GM18861 (cell line): ENCODE data around the gene TAB2.
"Not testable (repeated sequence)": the region's sequence is repeated elsewhere in the genome, so short reads cannot be mapped to it uniquely, and the experiment has no call there.

ENCODE experiments used
- ATAC-seq: cut with Tn5 transposase; IDR thresholded peaks from one replicate; pipeline ENCODE4 v1.9.1; 2021; ENCODE audit not compliant: unreplicated experiment

The TAB2 gene

GRCh38 chr6:149332602-149333265 lies 15.2 kb downstream of the TAB2 start:
- no peak for ATAC-seq

DNA sequence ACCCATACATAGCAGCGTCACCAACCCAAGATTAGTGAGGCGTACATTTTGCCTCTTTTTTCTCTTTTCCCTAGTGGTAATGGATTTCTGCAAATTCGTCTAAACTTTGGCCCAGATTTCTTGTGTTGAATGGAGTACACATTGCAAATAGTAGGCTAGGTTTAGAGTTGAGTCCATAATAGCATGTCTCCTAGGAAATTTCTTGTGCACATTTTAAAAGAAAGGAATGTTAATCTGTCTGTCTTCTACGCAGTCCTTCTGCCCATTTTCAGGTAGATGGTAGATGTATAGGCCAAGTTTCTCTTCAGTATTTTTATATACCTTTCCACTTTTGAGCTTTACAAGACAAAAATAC lies 15.7 kb downstream of the TAB2 start:
- no peak for ATAC-seq

- no peak for ATAC-seq
These were observed 16.7 kb downstream of the TAB2 start for GRCh38 chr6:149334201-149334600.

- ATAC-seq, result peak; percentile 69
These were observed 17.2 kb downstream of the TAB2 start for GRCh38 chr6:149334682-149335160.

GRCh38 chr6:149335924-149336608 lies 18.6 kb downstream of the TAB2 start:
- no peak for ATAC-seq

DNA sequence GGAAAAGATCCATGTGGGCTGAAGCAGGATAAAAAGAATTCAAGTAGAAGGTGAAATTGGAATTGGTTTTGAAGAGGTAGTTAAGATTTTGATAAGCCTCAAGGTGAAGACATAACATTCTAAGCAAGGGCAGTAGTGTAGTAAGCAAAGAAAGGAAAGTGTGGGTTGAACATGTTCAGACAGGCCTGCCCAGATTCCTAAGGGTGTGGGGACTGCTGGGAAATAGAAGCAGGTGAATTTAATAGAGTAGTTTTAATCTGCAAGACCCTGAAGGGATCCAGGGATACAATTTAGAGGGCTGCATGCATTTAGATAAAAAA lies 19.1 kb downstream of the TAB2 start:
- no peak for ATAC-seq

DNA sequence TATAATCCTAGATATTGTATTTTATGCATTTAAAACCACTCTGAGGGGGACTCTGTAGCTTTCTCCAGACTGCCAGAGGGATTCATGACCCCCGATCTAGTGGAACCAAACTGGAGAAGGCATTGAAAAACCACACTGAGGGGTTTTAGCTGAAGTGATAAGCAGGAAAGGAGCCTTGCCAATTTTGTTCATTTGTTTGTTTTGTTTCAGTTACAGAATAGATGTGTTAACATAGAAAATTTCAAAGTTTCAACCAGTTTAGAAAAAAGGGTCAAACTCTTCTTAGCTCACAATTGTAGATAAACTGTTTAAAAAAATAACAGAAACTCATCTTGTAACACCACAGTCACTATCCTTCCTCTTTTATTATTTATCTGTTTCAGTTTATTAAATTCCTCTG lies 19.8 kb downstream of the TAB2 start:
- ATAC-seq, result no peak

DNA sequence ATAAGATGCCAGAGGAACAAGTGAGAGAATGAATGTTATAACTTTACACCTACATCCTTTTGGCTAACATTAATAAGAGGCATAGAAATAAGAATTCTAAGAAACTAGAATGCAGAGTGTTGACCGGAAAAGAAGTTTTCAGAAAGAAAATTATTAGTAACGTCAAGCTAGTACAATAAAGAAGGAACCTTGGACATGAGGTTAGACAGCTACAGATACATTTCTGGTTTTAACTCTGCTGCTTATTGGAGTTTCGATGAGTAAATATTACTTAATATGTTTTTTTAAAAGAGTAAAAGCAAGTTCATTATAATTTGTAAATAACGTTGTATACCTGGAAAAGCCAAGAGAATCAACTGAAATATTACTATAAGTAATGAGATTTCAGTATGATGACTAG lies 22.7 kb downstream of the TAB2 start:
- ATAC-seq, result no peak

GRCh38 chr6:149342525-149342924 lies 25.0 kb downstream of the TAB2 start:
- ATAC-seq, result no peak

DNA sequence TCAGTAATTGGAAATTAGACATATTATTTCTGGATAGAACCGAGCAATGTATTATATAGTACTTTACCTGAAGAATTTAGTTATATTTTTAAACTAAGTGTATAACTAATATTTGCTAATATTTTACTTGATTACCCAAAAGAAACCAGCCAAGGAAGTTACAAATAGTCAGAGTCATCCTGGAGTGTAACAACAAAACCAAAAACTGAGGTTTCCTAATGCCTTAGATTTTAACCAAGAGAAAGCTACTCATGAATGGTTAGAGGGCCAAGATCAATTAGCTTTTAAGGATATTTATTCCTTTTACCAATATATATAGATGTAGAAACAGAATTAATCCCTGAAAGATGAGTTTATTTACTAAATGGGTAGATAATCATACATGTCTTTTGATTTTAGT lies 26.0 kb downstream of the TAB2 start:
- no peak for ATAC-seq

- ATAC-seq, result no peak
These were observed 28.6 kb downstream of the TAB2 start for GRCh38 chr6:149346078-149346477.

DNA sequence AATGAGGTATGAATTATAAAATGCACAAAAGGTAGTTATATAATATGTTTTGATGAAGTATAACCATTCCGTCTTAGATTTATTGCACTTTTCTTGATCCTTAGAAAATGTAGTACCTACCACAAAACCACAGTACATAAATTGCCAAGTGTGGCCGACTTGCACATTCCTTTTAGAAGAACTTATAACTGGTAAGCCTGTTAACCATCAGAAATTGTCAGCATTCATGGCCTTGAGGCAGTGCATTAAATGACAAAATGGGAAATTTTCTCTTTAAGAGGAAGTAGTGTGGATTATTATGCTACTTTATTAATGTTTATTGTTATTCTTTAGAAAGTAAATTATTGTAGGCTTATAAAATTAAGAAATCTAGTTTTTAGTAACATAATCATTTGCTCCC lies 29.6 kb downstream of the TAB2 start:
- no peak for ATAC-seq

GRCh38 chr6:149349279-149349678 lies 31.8 kb downstream of the TAB2 start:
- ATAC-seq, result not testable (repeated sequence)

- no peak for ATAC-seq
These were observed 36.5 kb downstream of the TAB2 start for GRCh38 chr6:149354009-149354408.

GRCh38 chr6:149356081-149356750 lies 38.7 kb downstream of the TAB2 start:
- ATAC-seq, result no peak

DNA sequence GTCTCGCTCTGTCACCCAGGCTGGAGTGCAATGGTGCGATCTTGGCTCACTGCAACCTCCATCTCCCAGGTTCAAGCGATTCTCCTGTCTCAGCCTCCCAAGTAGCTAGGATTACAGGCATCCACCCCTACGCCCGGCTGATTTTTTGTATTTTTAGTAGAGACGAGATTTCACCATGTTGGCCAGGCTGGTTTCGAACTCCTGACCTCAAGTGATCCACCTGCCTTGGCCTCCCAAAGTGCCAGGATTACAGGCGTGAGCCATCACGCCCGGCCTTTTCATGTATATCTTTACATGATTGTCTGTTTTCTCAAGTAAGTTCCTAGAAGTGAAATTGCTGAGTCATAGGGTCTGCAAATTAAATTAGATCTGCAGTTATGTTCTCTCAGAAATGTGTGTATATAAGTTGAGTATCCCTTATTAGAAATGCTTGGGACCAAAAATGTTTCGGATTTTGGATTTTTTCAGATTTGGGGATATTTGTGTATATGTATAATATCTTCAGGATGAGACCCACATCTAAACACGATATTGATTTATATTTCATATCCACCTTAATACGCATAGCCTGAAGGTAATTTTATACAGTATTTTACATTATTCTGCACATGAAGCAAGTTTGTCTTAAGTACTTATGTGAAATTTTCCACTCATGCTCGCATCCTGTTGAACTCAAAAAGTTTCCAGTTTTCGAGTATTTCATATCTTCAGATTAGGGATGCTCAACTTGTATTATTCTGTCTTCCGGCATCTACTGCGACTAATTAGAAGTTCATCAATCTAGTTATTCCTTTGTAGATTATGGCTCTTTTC lies 40.4 kb downstream of the TAB2 start:
- ATAC-seq, result no peak

DNA sequence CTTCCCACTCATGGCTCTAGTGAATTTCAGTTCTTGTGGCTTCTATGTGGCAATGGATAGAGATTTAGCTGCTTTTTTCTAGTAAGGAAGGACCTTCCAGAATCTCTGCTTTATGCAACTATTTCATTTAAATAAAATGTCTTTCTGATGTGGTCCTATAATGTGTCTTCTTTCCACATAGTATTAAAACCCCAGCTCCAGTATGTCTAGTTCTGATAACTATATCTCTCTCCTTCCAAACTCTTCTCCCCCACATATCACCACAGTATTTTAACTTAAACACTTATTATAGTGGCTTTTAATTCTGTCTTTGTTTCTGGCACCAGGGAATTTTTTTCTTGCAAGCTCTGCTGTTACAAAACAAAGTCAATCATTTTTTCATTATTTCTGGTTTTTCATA lies 41.9 kb downstream of the TAB2 start:
- no peak for ATAC-seq

DNA sequence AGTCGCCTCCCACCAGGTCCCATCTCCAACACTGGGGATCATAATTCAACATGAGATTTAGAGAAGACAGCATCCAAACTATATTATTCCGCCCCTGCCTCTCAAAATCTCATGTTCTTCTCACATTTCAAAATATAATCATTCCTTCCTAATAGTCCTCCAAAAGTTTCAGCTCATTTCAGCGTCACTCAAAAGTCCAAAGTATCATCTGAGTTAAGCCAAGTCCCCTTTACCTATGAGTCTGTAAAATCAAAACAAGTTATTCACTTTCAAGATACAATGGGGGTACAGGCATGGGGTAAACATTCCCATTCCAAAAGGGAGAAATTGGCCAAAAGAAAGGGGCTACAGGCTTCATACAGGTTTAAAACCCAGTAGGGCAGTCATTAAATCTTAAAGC lies 43.0 kb downstream of the TAB2 start:
- no peak for ATAC-seq

GRCh38 chr6:149362289-149362688 lies 44.8 kb downstream of the TAB2 start:
- ATAC-seq, result no peak

DNA sequence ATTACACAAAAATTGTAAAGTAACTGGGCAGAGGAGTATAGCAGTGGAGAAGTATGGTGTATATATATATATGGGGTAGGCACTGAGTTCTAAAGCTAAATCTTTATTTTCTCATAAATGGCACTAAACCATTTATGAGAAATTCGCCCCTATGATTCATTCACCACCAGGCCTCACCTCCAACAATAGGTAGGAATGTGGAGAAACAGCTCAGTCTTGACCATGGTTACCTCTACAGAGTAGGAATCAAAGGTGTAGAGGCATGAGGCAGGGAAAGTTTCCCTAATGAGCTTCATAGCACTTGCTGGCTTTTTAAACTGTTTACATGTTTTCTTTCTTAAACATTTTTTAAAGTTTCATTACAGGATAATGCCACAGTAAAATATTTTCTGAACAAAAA lies 45.6 kb downstream of the TAB2 start:
- ATAC-seq, result no peak

DNA sequence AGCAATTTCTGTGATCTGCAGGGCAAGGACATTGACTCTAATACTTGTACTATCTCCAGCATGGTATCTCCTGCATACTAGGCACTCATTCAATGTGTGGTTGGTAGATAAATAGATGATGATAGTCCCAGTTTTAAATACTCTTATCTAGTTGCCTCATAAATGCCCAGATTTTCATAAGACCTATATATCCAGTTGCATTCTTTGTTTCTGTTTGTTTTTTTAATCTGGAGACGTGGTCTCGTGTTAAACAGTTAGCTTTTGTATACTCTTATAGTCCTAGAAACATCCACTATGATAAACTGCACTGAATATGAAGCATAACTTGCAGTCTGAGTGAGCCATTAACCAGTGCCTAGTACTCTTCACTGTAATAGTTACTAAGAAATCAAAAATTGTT lies 47.0 kb downstream of the TAB2 start:
- no peak for ATAC-seq

GRCh38 chr6:149365197-149365596 lies 47.7 kb downstream of the TAB2 start:
- no peak for ATAC-seq
